GM12891 (cell line): Measurements from ENCODE around the gene RAPGEF4.

Source experiments
- POLR2A ChIP-seq: IDR thresholded peaks from 2 replicates; pipeline ENCODE4 v1.6.1; 2011; ENCODE audit warnings: low read depth, low read length, control low read depth
- POLR2AphosphoS5 ChIP-seq: IDR thresholded peaks from 2 replicates; pipeline ENCODE4 v1.6.1; 2011; ENCODE audit warnings: low read depth, low read length, control low read depth
- POU2F2 ChIP-seq: IDR thresholded peaks from 2 replicates; pipeline ENCODE4 v1.6.1; 2011; ENCODE audit warnings: low read depth, mild to moderate bottlenecking, control low read depth, low read length, moderate library complexity
- TAF1 ChIP-seq: IDR thresholded peaks from 2 replicates; pipeline ENCODE4 v1.6.1; 2011; ENCODE audit warnings: low read depth, low read length, control low read depth

DNA sequence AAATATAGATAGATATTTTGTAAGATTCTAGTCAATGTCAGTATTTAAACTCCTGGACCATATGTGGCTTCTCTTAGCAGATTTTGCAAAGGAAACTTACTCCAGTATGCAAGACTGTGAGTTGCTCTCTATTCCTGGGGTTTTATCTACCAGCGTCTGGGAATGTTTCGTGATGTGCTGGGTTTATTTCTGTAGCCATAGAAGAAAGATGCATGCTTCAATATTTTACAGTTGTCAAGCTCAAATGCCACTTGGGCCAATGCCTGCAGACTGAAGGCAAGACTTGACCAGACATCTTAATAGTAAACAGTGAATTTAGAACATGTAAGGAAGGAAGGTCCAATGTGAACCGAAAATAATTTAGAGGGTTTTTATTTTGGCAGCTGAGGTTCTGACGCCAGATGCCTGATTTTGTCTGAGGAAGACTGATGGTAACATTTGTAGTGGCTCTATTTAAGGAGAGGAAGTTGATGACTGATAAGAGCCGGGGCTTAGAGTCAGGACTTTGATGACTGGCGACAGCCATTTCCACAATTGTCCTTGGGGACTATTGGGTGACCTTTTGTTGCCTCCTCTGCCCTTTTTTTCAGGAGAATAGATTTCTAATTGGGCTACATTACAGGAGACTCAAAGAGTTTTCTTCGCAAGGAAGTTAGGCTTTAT is 154.3 kb downstream of the RAPGEF4 start:
- TF ChIP-seq POLR2A (no peak), TAF1 (no peak), POLR2AphosphoS5 (no peak), POU2F2 (no peak)
